KMS-11 (cell line): Measurements from ENCODE around the gene MXI1.

ENCODE experiments used
- H2AFZ ChIP-seq: fragments of 200-600 bp; sonication (generic); 2 replicates; pipeline ENCODE4 v1.6.1; 2016; ENCODE audit warnings: antibody characterized with exemption, mixed run types, low read depth
- H3K27ac ChIP-seq: fragments of 200-600 bp; sonication (generic); 2 replicates; pipeline ENCODE4 v1.6.1; 2016; ENCODE audit warnings: mild to moderate bottlenecking, mixed run types
- H3K27me3 ChIP-seq: fragments of 200-600 bp; sonication (generic); 2 replicates; pipeline ENCODE4 v1.6.1; 2017; ENCODE audit warnings: mild to moderate bottlenecking, low read depth, mixed run types, moderate library complexity; ENCODE audit not compliant: insufficient read depth
- H3K36me3 ChIP-seq: fragments of 200-600 bp; sonication (generic); 2 replicates; pipeline ENCODE4 v1.6.1; 2017; ENCODE audit warnings: mild to moderate bottlenecking, mixed run types; ENCODE audit not compliant: insufficient read depth
- H3K4me1 ChIP-seq: fragments of 200-600 bp; sonication (generic); 2 replicates; pipeline ENCODE4 v1.6.1; 2016; ENCODE audit warnings: mild to moderate bottlenecking, low read depth, mixed run types; ENCODE audit not compliant: poor library complexity, severe bottlenecking
- H3K4me2 ChIP-seq: fragments of 200-600 bp; sonication (generic); 2 replicates; pipeline ENCODE4 v1.7.0; 2016; ENCODE audit warnings: mild to moderate bottlenecking, mixed run types
- H3K4me3 ChIP-seq: fragments of 200-600 bp; sonication (generic); IDR thresholded peaks from 2 replicates; pipeline ENCODE4 v1.6.1; 2017; ENCODE audit warnings: low read depth, low read length, mixed read lengths; ENCODE audit not compliant: insufficient read depth
- H3K79me2 ChIP-seq: fragments of 200-600 bp; sonication (generic); 2 replicates; pipeline ENCODE4 v1.6.1; 2016; ENCODE audit warnings: low read depth, mixed run types; ENCODE audit not compliant: insufficient read depth
- H3K9ac ChIP-seq: fragments of 200-600 bp; sonication (generic); 2 replicates; pipeline ENCODE4 v1.6.1; 2016; ENCODE audit warnings: mild to moderate bottlenecking, mixed run types
- H4K20me1 ChIP-seq: fragments of 200-600 bp; sonication (generic); 2 replicates; pipeline ENCODE4 v1.6.1; 2016; ENCODE audit warnings: mild to moderate bottlenecking, mixed run types; ENCODE audit not compliant: insufficient read depth
- CTCF ChIP-seq: fragments of 200-600 bp; sonication (generic); conservative IDR thresholded peaks from 2 replicates; pipeline ENCODE4 v1.6.1; 2017; ENCODE audit warnings: low read depth, mild to moderate bottlenecking, antibody characterized with exemption, low read length, moderate library complexity, mixed read lengths

The MXI1 gene

GRCh38 chr10:110225756-110226542, 18.5 kb downstream of the MXI1 start:
- Histone ChIP-seq H3K36me3 (no peaks in the 10 kb centered on the region), H3K27me3 (no peaks in the 10 kb centered on the region), H2AFZ (peak overlapping the region; percentile 51; the same call in 1 of the 2 replicates), H3K4me1 (peaks cover 40% of the 10 kb centered on the region), H3K4me3 (no peak overlapping the region), H4K20me1 (no peaks in the 10 kb centered on the region), H3K4me2 (peak overlapping the region; percentile 83), H3K9ac (peak overlapping the region; percentile 70; the same call in 1 of the 2 replicates), H3K79me2 (peaks cover 32% of the 10 kb centered on the region), H3K27ac (peak overlapping the region; percentile 83)
- TF ChIP-seq CTCF, result peak; percentile 51

- Histone ChIP-seq H3K9ac (no peak overlapping the region), H3K27me3 (no peaks in the 10 kb centered on the region), H4K20me1 (no peaks in the 10 kb centered on the region), H3K36me3 (no peaks in the 10 kb centered on the region), H3K4me2 (no peak overlapping the region), H2AFZ (no peak overlapping the region), H3K79me2 (peaks cover 32% of the 10 kb centered on the region), H3K27ac (no peak overlapping the region), H3K4me3 (no peak overlapping the region), H3K4me1 (peaks cover 38% of the 10 kb centered on the region)
- no peak for TF ChIP-seq CTCF
Measured at GRCh38 chr10:110226543-110226925, 19.1 kb downstream of the MXI1 start.

- no peak overlapping the region for H3K4me3 ChIP-seq
Measured at GRCh38 chr10:110226926-110227641, 19.7 kb downstream of the MXI1 start.

GRCh38 chr10:110228066-110228465, 20.7 kb downstream of the MXI1 start:
- no peak overlapping the region for H3K27ac ChIP-seq
- peaks cover 25% of the 10 kb centered on the region for H3K4me1 ChIP-seq
- no peak overlapping the region for H3K4me3 ChIP-seq
- H3K79me2 ChIP-seq, result peaks cover 29% of the 10 kb centered on the region
- H4K20me1 ChIP-seq, result no peaks in the 10 kb centered on the region
- no peak for TF ChIP-seq CTCF
- H2AFZ ChIP-seq, result no peak overlapping the region
- H3K27me3 ChIP-seq, result no peaks in the 10 kb centered on the region
- no peak overlapping the region for H3K4me2 ChIP-seq
- H3K36me3 ChIP-seq, result no peaks in the 10 kb centered on the region
- H3K9ac ChIP-seq, result no peak overlapping the region

More at GRCh38 chr10:110226926-110227641, 19.7 kb downstream of the MXI1 start:
- no peak for TF ChIP-seq CTCF
- Histone ChIP-seq H3K9ac (no peak overlapping the region; the same call in 1 of the 2 replicates), H3K4me1 (peaks cover 35% of the 10 kb centered on the region), H2AFZ (no peak overlapping the region), H4K20me1 (no peaks in the 10 kb centered on the region), H3K27ac (no peak overlapping the region), H3K27me3 (no peaks in the 10 kb centered on the region), H3K36me3 (no peaks in the 10 kb centered on the region), H3K79me2 (peaks cover 32% of the 10 kb centered on the region), H3K4me2 (peak overlapping the region; percentile 72)
